GM10248 (cell line): Measurements from ENCODE around the gene SMURF2.
A peak's percentile ranks its signal among the peaks of the same experiment; 100 is the strongest.

Experiments used
- CTCF ChIA-PET: fragments of 300-600 bp; sonication (Branson Sonifier 250); formaldehyde crosslinking; extraction: SDS; loops from one replicate; lab custom pipeline; 2021; ENCODE audit warnings: antibody characterized with exemption; lab: Yijun Ruan, JAX
- POLR2A ChIA-PET: fragments of 350-650 bp; sonication (Branson Sonifier 250); formaldehyde crosslinking; extraction: SDS; loops from one replicate; lab custom pipeline; 2020; ENCODE audit warnings: antibody characterized with exemption; lab: Yijun Ruan, JAX
- DNase-seq: peaks from one replicate; pipeline ENCODE4 v3.0.0; 2012; ENCODE audit errors: extremely low spot score
- CTCF ChIP-seq: IDR thresholded peaks from 2 replicates; pipeline ENCODE4 v1.5.1; 2012; ENCODE audit warnings: mild to moderate bottlenecking, low read depth; ENCODE audit errors: extremely low read depth, missing control alignments, control extremely low read depth

SMURF2 gene

GRCh38 chr17:64509179-64509578 is 152.9 kb downstream of the SMURF2 start:
- CTCF ChIA-PET: interaction anchor here (0.6 kb wide), 1 partner anchor 540 kb away, joined by 3 read pairs; no protein-coding TSS in a partner anchor
- no peak for TF ChIP-seq CTCF
- DNase-seq: no peak
- POLR2A ChIA-PET: no interaction called here

- CTCF ChIA-PET: no interaction called here
Observed at GRCh38 chr17:64508683-64509082, 153.4 kb downstream of the SMURF2 start.

GRCh38 chr17:64507413-64507782 is 154.7 kb downstream of the SMURF2 start:
- peak; percentile 59 for TF ChIP-seq CTCF
- peak; percentile 58 for DNase-seq
- CTCF ChIA-PET: interaction anchor here (0.7 to 1.9 kb wide), 10 partner anchors 8 to 142 kb away, joined by 3 to 9 read pairs (median 4); partner anchors contain the start of gene POLG2
- POLR2A ChIA-PET: interaction anchor here (1.0 to 4.0 kb wide), 3 partner anchors 8 to 13 kb away, joined by 3 to 89 read pairs (median 7); partner anchors contain the start of gene POLG2

More at GRCh38 chr17:64508683-64509082, 153.4 kb downstream of the SMURF2 start:
- DNase-seq: no peak
- TF ChIP-seq CTCF: no peak
- POLR2A ChIA-PET: no interaction called here

- ChIA-PET CTCF (interaction anchor here (0.7 to 1.9 kb wide), 8 partner anchors 8 to 142 kb away, joined by 3 to 9 read pairs (median 4); partner anchors contain the start of gene POLG2), POLR2A (interaction anchor here (0.7 to 4.0 kb wide), 10 partner anchors 9 to 446 kb away, joined by 3 to 89 read pairs (median 4); partner anchors contain the start of gene POLG2)
- no peak for TF ChIP-seq CTCF
- peak; percentile 94 for DNase-seq
Observed at GRCh38 chr17:64506576-64507412, 155.3 kb downstream of the SMURF2 start, which contains the start of gene CEP95. Gene CEP95 (plus strand): TSS chr17:64506977. CDS start chr17:64507098, 121 bp downstream.

- CTCF ChIA-PET: interaction anchor here (1.0 to 1.9 kb wide), 5 partner anchors 9 to 143 kb away, joined by 3 to 9 read pairs (median 4); partner anchors contain the start of gene POLG2
Observed at GRCh38 chr17:64506201-64506575, 155.9 kb downstream of the SMURF2 start, which contains the start of gene DDX5. Gene DDX5 (minus strand): TSS chr17:64506289. CDS start chr17:64506119, 170 bp downstream.

More at GRCh38 chr17:64506201-64506575, 155.9 kb downstream of the SMURF2 start, which contains the start of gene DDX5:
- DNase-seq: peak; percentile 96
- no peak for TF ChIP-seq CTCF
- POLR2A ChIA-PET: interaction anchor here (0.7 to 4.0 kb wide), 12 partner anchors 9 to 447 kb away, joined by 3 to 89 read pairs (median 4); partner anchors contain the start of gene POLG2
